Suprapubic skin (tissue), 4 donors: ENCODE measurements around the gene ZNF276. TPM values are rescaled to one million over a fixed set of nuclear protein-coding genes. Genes with fewer than 3 reads are reported as not detected.
"Not testable (repeated sequence)": the region's sequence is repeated elsewhere in the genome, so short reads cannot be mapped to it uniquely, and the experiment has no call there.

Source experiments
- DNase-seq, 2 donors: peaks; one replicate each; pipeline ENCODE4 v3.0.0-alpha.2; 2019; ENCODE audit warnings: low spot score in 2 of 2
- H3K27ac ChIP-seq: fragments of 200-600 bp; sonication (generic); one replicate; pipeline ENCODE4 v1.5.1; 2019
- H3K27me3 ChIP-seq: fragments of 200-600 bp; sonication (generic); one replicate; pipeline ENCODE4 v1.5.1; 2019
- H3K36me3 ChIP-seq: fragments of 200-600 bp; sonication (generic); one replicate; pipeline ENCODE4 v1.5.1; 2019
- H3K4me1 ChIP-seq: fragments of 200-600 bp; sonication (generic); one replicate; pipeline ENCODE4 v1.5.1; 2019
- H3K4me3 ChIP-seq: fragments of 200-600 bp; sonication (generic); one replicate; pipeline ENCODE4 v1.5.1; 2019; ENCODE audit warnings: mild to moderate bottlenecking
- H3K9me3 ChIP-seq: fragments of 200-600 bp; sonication (generic); one replicate; pipeline ENCODE4 v1.5.1; 2019
- EP300 ChIP-seq: sonication (generic); formaldehyde crosslinking; IDR thresholded peaks from one replicate; pipeline ENCODE4 v1.6.1; 2017; ENCODE audit warnings: antibody characterized with exemption
- POLR2A ChIP-seq, 2 donors: fragments of 450-650 bp; IDR thresholded peaks; one replicate each; pipeline ENCODE4 v1.6.1; 2017; ENCODE audit warnings: antibody characterized with exemption in 2 of 2, mild to moderate bottlenecking in 2 of 2, moderate library complexity in 2 of 2
- POLR2AphosphoS5 ChIP-seq, 3 donors: sonication (generic); formaldehyde crosslinking; IDR thresholded peaks; one replicate each; pipeline ENCODE4 v1.6.1; 2017; ENCODE audit warnings: antibody characterized with exemption in 3 of 3
- WGBS: methylation state at CpG from one replicate; pipeline ENCODE4 v1.1.5; 2018; 5-methylcytosine and 5-hydroxymethylcytosine counted together
- total RNA-seq, 4 donors: library from RNA; depleted of rRNA; stranded (reverse); fragments of >200 nt; gene quantifications; one replicate each; pipeline ENCODE4 v1.1.0, GENCODE V29; 2016
- TF ChIP-seq, protein P1 (sequence below), 2 donors: fragments of 200-600 bp in 1 of 2; fragments of 450-650 bp in 1 of 2; sonication (generic) in 1 of 2; IDR thresholded peaks; one replicate each; pipeline ENCODE4 v1.5.1; 2016 to 2019; ENCODE audit warnings: antibody characterized with exemption in 2 of 2, mild to moderate bottlenecking in 1 of 2, moderate library complexity in 1 of 2

The ZNF276 gene
- total RNA-seq = 100 to 1,000 TPM in 1 of 4 donors, 10 to 100 TPM in 3; 39.8 to 106 (median 46.0) TPM

- DNase-seq = peak in 1 of 2 donors; percentile 83
- WGBS = no CpG with 5 or more reads among the region's 103 CpGs
- TF ChIP-seq, protein P1, sequence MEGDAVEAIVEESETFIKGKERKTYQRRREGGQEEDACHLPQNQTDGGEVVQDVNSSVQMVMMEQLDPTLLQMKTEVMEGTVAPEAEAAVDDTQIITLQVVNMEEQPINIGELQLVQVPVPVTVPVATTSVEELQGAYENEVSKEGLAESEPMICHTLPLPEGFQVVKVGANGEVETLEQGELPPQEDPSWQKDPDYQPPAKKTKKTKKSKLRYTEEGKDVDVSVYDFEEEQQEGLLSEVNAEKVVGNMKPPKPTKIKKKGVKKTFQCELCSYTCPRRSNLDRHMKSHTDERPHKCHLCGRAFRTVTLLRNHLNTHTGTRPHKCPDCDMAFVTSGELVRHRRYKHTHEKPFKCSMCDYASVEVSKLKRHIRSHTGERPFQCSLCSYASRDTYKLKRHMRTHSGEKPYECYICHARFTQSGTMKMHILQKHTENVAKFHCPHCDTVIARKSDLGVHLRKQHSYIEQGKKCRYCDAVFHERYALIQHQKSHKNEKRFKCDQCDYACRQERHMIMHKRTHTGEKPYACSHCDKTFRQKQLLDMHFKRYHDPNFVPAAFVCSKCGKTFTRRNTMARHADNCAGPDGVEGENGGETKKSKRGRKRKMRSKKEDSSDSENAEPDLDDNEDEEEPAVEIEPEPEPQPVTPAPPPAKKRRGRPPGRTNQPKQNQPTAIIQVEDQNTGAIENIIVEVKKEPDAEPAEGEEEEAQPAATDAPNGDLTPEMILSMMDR (IDR thresholded peaks at IDR 0.05) = no peak
- TF ChIP-seq POLR2A (IDR thresholded peaks at IDR 0.05) = peak in 1 of 2 donors; percentile 12
- peak in 1 of 3 donors; percentile 69 for TF ChIP-seq POLR2AphosphoS5 (IDR thresholded peaks at IDR 0.05)
- no peak for TF ChIP-seq EP300
- H3K4me1 ChIP-seq = peaks cover 46% of the 10 kb centered on the region
- H3K9me3 ChIP-seq = no peaks in the 10 kb centered on the region
- peaks cover 20% of the 10 kb centered on the region for H3K36me3 ChIP-seq
- H3K27ac ChIP-seq = peak within 1 kb of the TSS; percentile 97
- H3K27me3 ChIP-seq = no peaks in the 10 kb centered on the region
- peak within 1 kb of the TSS; percentile 96 for H3K4me3 ChIP-seq
Measured at GRCh38 chr16:89720813-89721545, at the start of gene ZNF276, which contains the start of gene VPS9D1. ZNF276 (plus strand) TSS chr16:89721537; CDS start chr16:89721641, 104 bp downstream. VPS9D1 (minus strand) TSS chr16:89720898; CDS start chr16:89720861, 37 bp downstream.

GRCh38 chr16:89671565-89671964 lies 49.8 kb upstream of the ZNF276 start:
- 90% methylated on average over 4 of the region's 4 CpGs for WGBS
- DNase-seq, H3K36me3 ChIP-seq, H3K4me3 ChIP-seq, H3K27me3 ChIP-seq, H3K27ac ChIP-seq, H3K4me1 ChIP-seq, H3K9me3 ChIP-seq: not testable (repeated sequence)

DNA sequence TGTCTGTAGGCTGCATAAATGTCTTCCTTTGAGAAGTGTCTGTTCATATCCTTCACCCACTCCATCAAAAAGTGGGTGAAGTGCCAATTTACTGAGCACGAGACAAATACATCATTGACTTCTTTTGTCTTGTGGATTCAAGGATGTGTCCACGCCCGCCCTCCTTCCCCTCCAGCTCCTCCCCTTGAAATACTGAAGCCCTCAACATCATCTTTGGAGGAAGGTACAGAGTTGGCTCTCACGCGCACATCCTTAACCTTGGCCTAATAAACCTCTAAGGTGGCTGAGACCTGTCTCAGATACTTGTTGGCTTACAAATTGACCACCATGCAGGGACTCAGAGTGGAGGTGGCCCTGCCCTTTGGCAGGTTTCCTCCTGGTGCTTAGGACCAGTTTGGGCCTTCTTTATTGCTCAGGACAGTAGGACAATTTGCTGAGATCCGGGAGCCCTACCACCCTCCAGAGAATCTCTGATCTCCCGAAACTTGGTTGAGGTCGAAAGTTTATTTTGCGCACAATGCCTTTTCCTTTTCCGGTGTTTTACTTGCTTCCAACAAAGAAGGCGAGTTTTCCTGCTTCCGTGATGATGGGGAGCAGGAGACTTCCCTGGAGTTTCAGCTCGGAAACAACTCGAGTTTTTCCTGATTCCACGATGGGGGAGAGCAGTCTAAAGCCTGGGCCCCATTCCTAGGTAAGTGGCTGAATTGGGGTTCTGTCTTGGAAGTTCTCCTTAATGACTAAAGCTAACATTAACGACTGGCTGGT lies 49.0 kb upstream of the ZNF276 start:
- H3K27ac ChIP-seq = no peak overlapping the region
- TF ChIP-seq POLR2A (IDR thresholded peaks at IDR 0.05) = no peak
- no peak for TF ChIP-seq POLR2AphosphoS5 (IDR thresholded peaks at IDR 0.05)
- no peak for TF ChIP-seq EP300
- TF ChIP-seq, protein P1 (IDR thresholded peaks at IDR 0.05) = no peak
- H3K4me1 ChIP-seq = no peaks in the 10 kb centered on the region
- 93% methylated on average over 16 of the region's 16 CpGs for WGBS
- H3K4me3 ChIP-seq = no peak overlapping the region
- no peak for DNase-seq
- H3K9me3 ChIP-seq = no peaks in the 10 kb centered on the region
- H3K36me3 ChIP-seq = no peaks in the 10 kb centered on the region
- H3K27me3 ChIP-seq = no peaks in the 10 kb centered on the region

GRCh38 chr16:89678258-89678657 lies 43.1 kb upstream of the ZNF276 start:
- Histone ChIP-seq H3K27me3 (no peaks in the 10 kb centered on the region), H3K4me3 (no peak overlapping the region), H3K36me3 (no peaks in the 10 kb centered on the region), H3K27ac (no peak overlapping the region), H3K4me1 (no peaks in the 10 kb centered on the region), H3K9me3 (no peaks in the 10 kb centered on the region)
- no peak for DNase-seq
- 99% methylated on average over 2 of the region's 2 CpGs for WGBS
- TF ChIP-seq, protein P1 (IDR thresholded peaks at IDR 0.05) = no peak
- TF ChIP-seq POLR2A (IDR thresholded peaks at IDR 0.05) (no peak), POLR2AphosphoS5 (IDR thresholded peaks at IDR 0.05) (no peak), EP300 (no peak)

GRCh38 chr16:89685916-89686315 lies 35.4 kb upstream of the ZNF276 start:
- no peak overlapping the region for H3K27ac ChIP-seq
- WGBS = 90% methylated on average over 1 of the region's 1 CpG

More at GRCh38 chr16:89685916-89686315, 35.4 kb upstream of the ZNF276 start:
- TF ChIP-seq POLR2A (IDR thresholded peaks at IDR 0.05) (no peak), POLR2AphosphoS5 (IDR thresholded peaks at IDR 0.05) (no peak), EP300 (no peak)
- TF ChIP-seq, protein P1 (IDR thresholded peaks at IDR 0.05) = no peak
- Histone ChIP-seq H3K9me3 (no peaks in the 10 kb centered on the region), H3K27me3 (no peaks in the 10 kb centered on the region), H3K4me1 (peaks cover 21% of the 10 kb centered on the region), H3K36me3 (peaks cover 15% of the 10 kb centered on the region), H3K4me3 (peak overlapping the region; percentile 71)
- DNase-seq = no peak
